T-helper 2 cell treated with Interferon-gamma antibody and Interleukin-4, amounts not matched to agents 5 μg/mL and 100 μg/mL, for 36 hours (primary cell): ENCODE results near the gene SLX4IP.

Experiments used
- DNase-seq: peaks from one replicate; pipeline ENCODE4 v3.0.0; 2021; ENCODE audit warnings: low spot score
- H3K27ac Mint-ChIP-seq: one replicate; pipeline ENCODE4 v1.8.0; 2021; ENCODE audit warnings: mild to moderate bottlenecking, mixed read lengths
- H3K27me3 Mint-ChIP-seq: one replicate; pipeline ENCODE4 v1.8.0; 2021; ENCODE audit warnings: low read depth, mixed read lengths
- H3K36me3 Mint-ChIP-seq: one replicate; pipeline ENCODE4 v1.8.0; 2021; ENCODE audit warnings: low read depth, mixed read lengths
- H3K4me1 Mint-ChIP-seq: one replicate; pipeline ENCODE4 v1.8.0; 2021; ENCODE audit warnings: low read depth, mixed read lengths
- H3K4me3 Mint-ChIP-seq: one replicate; pipeline ENCODE4 v1.8.0; 2022; ENCODE audit warnings: mild to moderate bottlenecking, moderate library complexity, mixed read lengths
- H3K9me3 Mint-ChIP-seq: one replicate; pipeline ENCODE4 v1.8.0; 2021; ENCODE audit warnings: mixed read lengths

Gene SLX4IP

DNA sequence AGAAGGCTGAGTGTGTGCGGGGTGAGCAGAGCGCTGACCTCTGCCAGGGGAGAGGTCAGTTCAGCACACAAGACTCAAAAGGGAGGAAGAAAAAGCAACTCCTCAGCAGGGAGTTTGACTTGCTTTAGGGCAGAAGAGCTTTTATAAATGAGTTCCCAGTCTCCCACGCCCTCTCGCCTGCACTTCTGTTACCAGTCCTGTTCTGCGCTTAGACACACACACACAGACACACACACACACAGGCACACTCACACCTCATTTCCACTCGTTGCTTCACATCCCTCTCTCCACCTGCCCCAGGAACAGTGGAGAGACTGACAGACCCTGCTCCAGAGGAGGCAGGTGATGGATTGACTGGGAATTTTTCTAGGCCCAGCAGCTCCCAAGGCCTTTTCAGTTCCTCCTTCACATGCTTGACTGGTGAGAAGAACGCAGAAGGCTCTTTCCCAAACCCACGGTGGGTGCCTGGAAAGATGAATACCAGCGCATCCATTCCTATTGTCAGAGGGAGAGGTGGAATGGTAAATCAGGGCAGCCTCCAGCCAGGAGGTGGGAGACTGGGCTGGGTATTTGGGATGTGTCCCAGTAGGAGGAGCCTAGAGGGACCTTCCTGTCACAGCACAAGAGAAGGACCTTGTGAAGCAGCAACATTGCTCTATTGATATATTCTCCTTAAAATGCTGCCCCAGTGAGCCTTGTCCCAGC lies 195.0 kb downstream of the SLX4IP start:
- Mint-ChIP-seq H3K4me3 (no peak overlapping the region), H3K36me3 (no peaks in the 10 kb centered on the region), H3K9me3 (no peaks in the 10 kb centered on the region), H3K27me3 (no peaks in the 10 kb centered on the region), H3K27ac (no peak overlapping the region), H3K4me1 (no peaks in the 10 kb centered on the region)
- no peak for DNase-seq

GRCh38 chr20:10631126-10631525 lies 196.0 kb downstream of the SLX4IP start:
- no peaks in the 10 kb centered on the region for H3K4me1 Mint-ChIP-seq
- no peaks in the 10 kb centered on the region for H3K9me3 Mint-ChIP-seq
- no peaks in the 10 kb centered on the region for H3K27me3 Mint-ChIP-seq
- H3K36me3 Mint-ChIP-seq = no peaks in the 10 kb centered on the region
- DNase-seq = no peak
- no peak overlapping the region for H3K27ac Mint-ChIP-seq
- no peak overlapping the region for H3K4me3 Mint-ChIP-seq

GRCh38 chr20:10632721-10633509 lies 197.8 kb downstream of the SLX4IP start:
- no peaks in the 10 kb centered on the region for H3K27me3 Mint-ChIP-seq
- no peaks in the 10 kb centered on the region for H3K9me3 Mint-ChIP-seq
- no peak for DNase-seq
- no peaks in the 10 kb centered on the region for H3K36me3 Mint-ChIP-seq
- no peak overlapping the region for H3K27ac Mint-ChIP-seq
- H3K4me3 Mint-ChIP-seq = no peak overlapping the region
- no peaks in the 10 kb centered on the region for H3K4me1 Mint-ChIP-seq

DNA sequence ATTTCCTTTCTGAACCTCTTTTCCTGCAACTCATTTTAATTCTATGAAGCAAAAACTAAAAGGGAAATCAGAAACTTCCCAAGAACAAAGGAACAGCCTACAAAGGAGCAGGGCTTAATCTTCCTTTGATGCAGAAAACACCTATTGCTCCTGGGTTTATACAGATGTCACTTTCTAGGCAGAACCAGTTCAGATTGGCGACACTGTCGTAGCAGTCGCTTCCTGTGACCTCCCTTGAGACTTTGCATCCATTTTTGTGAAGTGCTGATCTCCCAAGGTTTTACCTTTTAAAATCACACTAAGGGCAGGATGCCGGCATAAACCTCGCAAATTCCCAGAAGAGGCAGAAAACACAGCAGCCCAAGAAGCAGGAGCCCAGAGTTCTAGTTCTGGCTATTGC lies 198.6 kb downstream of the SLX4IP start:
- Mint-ChIP-seq H3K27me3 (no peaks in the 10 kb centered on the region), H3K27ac (no peak overlapping the region), H3K36me3 (no peaks in the 10 kb centered on the region), H3K9me3 (no peaks in the 10 kb centered on the region), H3K4me3 (no peak overlapping the region), H3K4me1 (no peaks in the 10 kb centered on the region)
- DNase-seq = no peak

GRCh38 chr20:10634211-10634610 lies 199.1 kb downstream of the SLX4IP start:
- no peak overlapping the region for H3K4me3 Mint-ChIP-seq
- H3K4me1 Mint-ChIP-seq = no peaks in the 10 kb centered on the region
- no peak for DNase-seq
- no peak overlapping the region for H3K27ac Mint-ChIP-seq
- no peaks in the 10 kb centered on the region for H3K27me3 Mint-ChIP-seq
- no peaks in the 10 kb centered on the region for H3K36me3 Mint-ChIP-seq
- H3K9me3 Mint-ChIP-seq = no peaks in the 10 kb centered on the region

- Mint-ChIP-seq H3K27ac (no peak overlapping the region), H3K4me3 (no peak overlapping the region), H3K9me3 (no peaks in the 10 kb centered on the region), H3K4me1 (no peaks in the 10 kb centered on the region), H3K27me3 (no peaks in the 10 kb centered on the region), H3K36me3 (no peaks in the 10 kb centered on the region)
- DNase-seq = no peak
Measured at GRCh38 chr20:10634683-10635411, 199.7 kb downstream of the SLX4IP start.

DNA sequence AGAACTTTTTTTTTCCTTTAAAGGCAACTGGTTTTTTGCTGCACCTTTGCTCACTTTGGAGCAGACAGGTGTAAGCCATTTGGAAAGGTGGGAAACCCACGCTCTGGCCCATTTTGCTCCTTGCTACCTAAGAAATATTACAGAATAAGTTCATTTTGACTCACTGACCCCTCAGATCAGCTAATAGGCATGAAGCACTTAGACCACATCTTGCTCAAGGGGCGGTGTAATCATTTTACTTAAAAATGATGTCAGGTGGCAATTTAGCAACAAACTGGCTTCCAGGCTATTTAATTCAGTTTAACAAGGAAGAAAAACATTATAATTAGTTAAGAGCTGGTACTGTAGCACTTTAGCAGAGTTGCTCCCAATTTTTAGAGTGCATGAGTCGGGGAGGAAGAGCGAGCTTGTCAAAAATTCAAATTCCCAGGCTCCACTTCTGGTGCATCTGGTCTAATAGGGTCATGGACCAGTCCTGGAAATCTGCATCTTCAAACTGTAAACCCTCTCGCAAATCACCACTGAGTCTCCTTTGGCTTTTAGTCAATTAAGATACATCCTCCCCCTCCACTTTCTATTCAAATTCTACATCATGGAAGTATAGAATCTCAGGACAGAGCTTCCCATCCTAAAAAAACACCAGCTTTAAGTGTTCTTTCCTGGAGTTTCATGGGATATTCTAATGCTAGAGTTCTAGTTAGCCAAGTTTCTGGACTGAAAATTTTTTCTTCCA lies 200.5 kb downstream of the SLX4IP start:
- Mint-ChIP-seq H3K27ac (no peak overlapping the region), H3K36me3 (no peaks in the 10 kb centered on the region), H3K27me3 (no peaks in the 10 kb centered on the region), H3K4me1 (no peaks in the 10 kb centered on the region), H3K4me3 (no peak overlapping the region), H3K9me3 (no peaks in the 10 kb centered on the region)
- DNase-seq = no peak

DNA sequence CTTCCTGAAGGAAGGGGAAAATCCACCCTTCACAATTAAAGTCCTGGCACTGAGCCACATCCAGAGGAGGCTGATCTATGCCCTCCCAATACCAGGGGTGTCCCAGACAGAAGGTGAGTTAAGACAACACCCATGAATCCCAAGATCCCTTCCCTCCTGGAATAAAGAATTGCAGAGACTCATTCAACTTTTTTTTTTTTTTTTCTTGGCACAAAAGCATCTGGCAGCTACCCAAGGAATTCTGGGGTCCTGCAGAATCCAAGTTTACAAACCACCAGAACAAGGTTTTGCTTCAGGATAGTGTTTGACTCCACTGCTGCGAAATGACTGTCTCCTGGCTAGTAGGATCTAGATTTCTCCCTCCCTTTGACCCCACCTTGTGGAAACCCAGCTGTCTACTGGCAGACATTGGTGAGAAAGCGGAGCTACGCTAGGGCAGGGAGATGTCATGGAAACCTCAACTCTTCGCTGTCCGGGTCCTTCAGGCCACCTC lies 201.3 kb downstream of the SLX4IP start:
- Mint-ChIP-seq H3K36me3 (no peaks in the 10 kb centered on the region), H3K27ac (no peak overlapping the region), H3K4me3 (no peak overlapping the region), H3K27me3 (no peaks in the 10 kb centered on the region), H3K4me1 (no peaks in the 10 kb centered on the region), H3K9me3 (no peaks in the 10 kb centered on the region)
- DNase-seq = no peak

DNA sequence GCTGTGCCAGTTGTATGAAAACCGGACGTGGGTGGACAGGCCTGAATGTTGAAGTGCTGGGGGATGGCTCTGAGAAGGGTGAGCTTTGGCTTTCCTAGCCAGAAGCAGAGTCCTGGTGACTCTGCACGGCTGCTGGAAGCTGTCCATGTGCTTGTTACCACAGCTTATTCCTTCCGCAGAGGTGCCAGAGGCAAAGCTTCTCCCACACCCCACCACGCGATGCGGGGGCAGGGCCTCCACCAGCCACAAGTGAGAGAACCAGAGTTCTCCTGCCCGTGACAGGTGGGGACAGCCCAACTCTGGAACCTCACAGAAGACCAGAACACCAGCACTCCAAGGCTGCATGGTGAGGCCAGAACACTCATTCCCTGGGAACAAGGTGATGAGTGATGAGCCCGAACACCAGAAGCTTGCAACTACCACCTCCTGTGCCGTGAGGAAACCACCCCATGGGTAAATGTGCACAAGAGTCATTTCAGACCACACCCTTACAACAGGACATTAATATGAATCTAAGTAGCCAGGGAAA lies 202.0 kb downstream of the SLX4IP start:
- Mint-ChIP-seq H3K9me3 (no peaks in the 10 kb centered on the region), H3K27ac (no peak overlapping the region), H3K4me1 (no peaks in the 10 kb centered on the region), H3K4me3 (no peak overlapping the region), H3K27me3 (no peaks in the 10 kb centered on the region), H3K36me3 (no peaks in the 10 kb centered on the region)
- DNase-seq = no peak

GRCh38 chr20:10637563-10637962 lies 202.5 kb downstream of the SLX4IP start:
- Mint-ChIP-seq H3K4me3 (no peak overlapping the region), H3K27ac (no peak overlapping the region), H3K36me3 (no peaks in the 10 kb centered on the region), H3K27me3 (no peaks in the 10 kb centered on the region), H3K4me1 (no peaks in the 10 kb centered on the region), H3K9me3 (no peaks in the 10 kb centered on the region)
- no peak for DNase-seq

- Mint-ChIP-seq H3K27me3 (no peaks in the 10 kb centered on the region), H3K4me1 (peaks cover 2% of the 10 kb centered on the region), H3K27ac (no peak overlapping the region), H3K4me3 (no peak overlapping the region), H3K9me3 (no peaks in the 10 kb centered on the region), H3K36me3 (peaks cover 2% of the 10 kb centered on the region)
- no peak for DNase-seq
Measured at GRCh38 chr20:10639077-10639736, 204.1 kb downstream of the SLX4IP start.

GRCh38 chr20:10639737-10640556 lies 204.8 kb downstream of the SLX4IP start:
- Mint-ChIP-seq H3K27me3 (no peaks in the 10 kb centered on the region), H3K9me3 (no peaks in the 10 kb centered on the region), H3K27ac (no peak overlapping the region), H3K4me1 (peaks cover 7% of the 10 kb centered on the region), H3K4me3 (no peak overlapping the region), H3K36me3 (peaks cover 2% of the 10 kb centered on the region)
- DNase-seq = no peak
